GM21528 (cell line): ENCODE results near the gene SPRY2.
"Not testable (repeated sequence)": the region's sequence is repeated elsewhere in the genome, so short reads cannot be mapped to it uniquely, and the experiment has no call there.

Source experiments
- ATAC-seq: cut with Tn5 transposase; IDR thresholded peaks from one replicate; pipeline ENCODE4 v1.9.1; 2021; ENCODE audit warnings: mild to moderate bottlenecking, moderate library complexity; ENCODE audit not compliant: unreplicated experiment, low FRiP score

SPRY2 gene

DNA sequence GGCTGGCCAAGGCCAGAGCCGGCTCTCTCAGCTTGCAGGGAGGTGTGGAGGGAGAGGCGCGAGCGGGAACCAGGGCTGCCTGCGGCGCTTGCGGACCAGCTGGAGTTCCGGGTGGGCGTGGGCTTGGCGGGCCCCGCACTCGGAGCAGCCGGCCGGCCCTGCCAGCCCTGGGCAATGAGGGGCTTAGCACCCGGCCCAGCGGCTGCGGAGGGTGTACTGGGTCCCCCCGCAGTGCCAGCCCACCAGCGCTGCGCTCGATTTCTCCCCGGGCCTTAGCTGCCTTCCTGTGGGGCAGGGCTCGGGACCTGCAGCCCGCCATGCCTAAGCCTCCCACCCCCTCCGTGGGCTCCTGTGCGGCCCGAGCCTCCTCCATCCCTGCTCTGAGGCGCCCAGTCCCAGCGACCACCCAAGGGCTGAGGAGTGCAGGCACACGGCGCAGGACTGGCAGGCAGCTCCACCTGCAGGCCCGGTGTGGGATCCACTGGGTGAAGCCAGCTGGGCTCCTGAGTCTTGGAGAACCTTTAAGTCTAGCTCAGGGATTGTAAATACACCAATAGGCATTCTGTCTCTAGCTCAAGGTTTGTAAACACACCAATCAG, 14.7 kb upstream of the SPRY2 start:
- not testable (repeated sequence) for ATAC-seq

DNA sequence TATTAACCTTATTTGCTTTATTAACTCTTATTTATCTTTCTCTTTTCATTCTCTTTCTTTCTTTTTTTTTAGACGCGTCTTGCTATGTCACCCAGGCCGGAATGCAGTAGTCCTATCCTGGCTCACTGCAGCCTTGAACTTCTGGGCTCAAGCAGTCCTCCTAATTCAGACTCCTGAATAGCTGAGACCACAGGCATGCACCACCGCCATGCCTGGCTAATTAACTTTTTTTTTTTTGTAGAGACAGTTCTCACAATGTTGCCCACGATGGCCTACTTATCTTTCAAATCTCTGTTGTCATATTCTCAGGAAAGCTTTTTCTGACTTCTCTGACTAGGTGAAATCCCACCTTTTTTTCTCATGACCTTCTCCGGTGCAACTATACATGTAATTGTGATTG, 7.8 kb upstream of the SPRY2 start:
- ATAC-seq: no peak

DNA sequence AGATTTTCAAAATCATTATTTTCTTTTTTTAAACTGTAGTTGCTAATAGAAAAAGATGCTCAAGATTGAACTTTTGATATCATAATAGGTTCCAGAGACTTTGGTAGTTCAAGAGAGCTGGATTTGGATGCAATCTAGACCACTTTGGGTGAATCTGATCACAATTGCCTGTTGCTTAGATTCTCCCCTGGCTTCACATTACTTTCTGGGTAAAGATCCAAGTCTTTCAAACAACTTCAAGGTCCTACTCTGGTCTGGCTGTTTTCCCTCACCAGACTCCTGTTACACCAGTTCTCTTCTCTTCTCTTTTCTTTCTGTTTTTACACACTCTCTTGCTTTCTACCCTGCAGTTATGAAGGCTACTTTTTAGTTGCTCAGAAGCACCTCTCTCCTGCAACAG, 7.4 kb upstream of the SPRY2 start:
- ATAC-seq: no peak

DNA sequence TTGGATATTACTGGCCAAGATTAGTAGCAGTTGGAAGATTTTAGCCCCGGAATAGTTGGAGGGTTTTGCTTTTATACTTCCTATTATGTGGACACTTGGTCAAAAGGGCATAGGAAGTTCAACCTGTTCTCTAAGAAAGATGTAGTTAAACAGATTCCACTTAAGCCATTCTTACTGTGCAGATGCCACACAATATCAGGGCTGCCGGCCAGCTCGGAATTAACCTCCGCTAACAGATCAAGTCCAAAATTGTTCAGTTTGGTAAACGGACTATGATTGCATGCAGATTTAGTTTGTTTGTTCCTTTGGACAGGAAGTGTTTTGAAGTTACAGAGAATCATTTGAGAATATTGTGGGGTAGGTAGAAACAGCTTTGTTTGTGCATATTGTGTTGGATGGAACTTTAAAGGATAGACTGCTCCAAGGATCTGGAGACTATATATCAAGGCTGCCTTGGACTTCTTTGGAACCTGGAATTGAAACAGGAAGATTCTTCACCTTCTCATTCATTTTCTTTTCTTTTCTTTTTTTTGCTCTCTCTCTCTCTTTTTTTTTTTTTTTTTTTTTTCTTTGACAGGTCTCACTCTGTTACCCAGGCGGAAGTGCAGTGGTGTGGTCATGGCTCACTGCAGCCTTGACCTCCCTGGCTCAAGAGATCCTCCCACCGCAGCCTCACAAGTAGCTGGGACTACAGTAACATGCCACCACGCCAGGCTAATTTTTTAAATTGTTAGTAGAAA, 5.0 kb upstream of the SPRY2 start:
- ATAC-seq: no peak

DNA sequence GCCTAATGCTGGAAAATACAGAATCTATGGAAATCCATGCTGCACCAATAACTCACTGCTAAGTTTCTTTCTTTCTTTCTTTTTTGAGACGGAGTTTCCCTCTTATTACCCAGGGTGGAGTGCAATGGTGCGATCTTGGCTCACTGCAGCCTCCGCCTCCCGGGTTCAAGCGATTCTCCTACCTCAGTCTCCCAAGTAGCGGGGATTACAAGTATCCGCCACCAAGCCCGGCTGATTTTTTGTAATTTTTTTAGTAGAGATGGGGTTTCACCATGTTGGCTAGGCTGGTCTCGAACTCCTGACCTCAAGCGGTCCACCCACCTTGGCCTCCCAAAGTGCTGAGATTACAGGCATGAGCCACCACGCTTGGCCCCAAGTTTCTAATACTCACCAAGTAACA, 3.1 kb upstream of the SPRY2 start:
- not testable (repeated sequence) for ATAC-seq

DNA sequence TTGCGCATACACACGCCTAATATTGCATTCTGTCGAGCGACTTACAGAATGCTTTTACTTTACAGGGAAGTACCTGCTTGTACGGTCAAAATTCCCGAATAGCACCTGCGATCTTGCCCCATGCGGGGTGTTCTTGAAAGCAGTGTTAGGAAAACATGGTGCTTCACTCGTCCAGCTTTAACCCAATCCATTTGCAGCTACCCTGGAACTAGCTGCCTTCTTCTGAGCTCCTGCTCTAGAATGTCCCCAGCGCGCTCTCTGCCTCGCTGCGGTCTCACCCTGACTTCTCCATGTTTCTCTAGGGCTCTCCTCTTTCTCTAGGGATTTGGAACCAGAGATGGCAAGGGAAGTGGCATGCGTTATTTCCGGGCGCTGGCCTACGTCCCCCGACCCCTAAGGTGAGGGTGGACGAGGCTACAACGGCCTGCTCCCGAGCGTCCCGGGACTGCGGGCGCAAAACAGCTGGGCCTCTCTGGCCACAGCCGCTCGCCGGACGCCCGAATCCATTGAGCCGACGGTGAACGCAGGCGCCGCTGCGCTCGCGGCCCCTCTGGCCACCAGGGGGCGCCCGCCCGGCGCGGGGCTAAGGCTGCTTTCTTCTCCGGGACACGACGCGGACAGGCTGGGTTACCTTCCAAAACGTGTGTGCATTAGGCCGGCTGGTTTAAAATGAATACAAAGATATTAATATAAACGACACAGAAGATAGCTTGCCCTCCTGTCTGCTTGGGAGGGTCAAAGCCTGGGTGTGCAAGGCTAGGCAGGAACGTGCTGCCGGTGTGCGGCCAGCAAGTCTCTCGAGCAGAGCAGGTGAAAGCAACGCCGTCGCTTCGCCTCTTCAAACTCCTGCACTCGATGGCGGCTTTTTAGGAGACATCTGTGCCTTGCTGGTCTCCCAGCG, 1.8 kb upstream of the SPRY2 start:
- ATAC-seq: peak; percentile 67

DNA sequence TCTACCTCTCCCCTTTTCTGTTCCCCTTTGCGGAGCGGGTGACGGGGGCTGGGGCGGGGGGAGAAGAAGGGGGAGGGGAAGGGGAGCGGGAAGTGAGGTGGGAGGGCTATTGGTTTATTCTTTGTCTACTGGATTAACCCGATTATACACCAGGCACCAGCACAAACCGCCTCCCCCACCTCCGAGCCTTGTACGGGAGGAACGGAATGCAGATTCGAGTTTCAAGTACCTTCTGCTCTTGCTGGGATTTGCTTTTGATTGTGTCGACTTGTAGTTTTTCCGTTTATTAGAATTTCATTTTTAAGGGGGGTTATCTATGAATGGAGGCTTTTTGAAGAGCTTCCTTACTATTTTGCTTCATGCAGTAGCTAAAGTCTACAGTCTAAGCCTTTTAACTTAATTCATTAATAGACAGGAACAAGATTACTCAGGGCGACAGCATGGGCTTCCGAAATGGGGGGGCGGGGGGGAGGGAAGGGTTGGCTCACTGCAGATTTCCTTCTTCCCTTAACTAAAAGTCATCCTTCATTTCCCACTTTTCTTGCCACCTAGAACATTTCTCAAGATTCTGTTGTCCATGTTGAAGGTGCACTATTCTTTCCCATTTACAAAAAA, 937 bp upstream of the SPRY2 start:
- ATAC-seq: no peak

DNA sequence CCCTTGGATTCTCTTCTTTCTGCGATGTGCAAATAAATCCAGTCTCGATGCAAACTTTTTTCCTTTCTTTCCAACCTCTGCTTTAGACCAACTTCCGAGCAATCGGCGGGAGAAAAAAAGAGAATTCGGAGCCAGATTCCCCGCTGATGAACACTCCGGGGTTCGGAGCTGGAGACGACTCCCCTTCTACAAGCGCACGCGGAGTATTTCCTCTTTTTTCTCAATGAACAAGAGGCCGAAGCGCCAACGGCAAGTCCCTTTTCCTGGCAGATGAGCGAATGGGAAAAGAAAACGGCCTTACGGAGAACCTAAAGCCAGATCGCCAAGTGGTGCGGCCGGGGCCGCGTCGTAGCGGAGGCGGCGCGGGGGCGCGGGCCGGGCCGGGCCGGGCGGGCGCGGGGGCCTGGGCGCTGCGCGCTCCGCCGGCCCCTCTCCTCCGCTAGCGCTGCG, 250 bp downstream of the SPRY2 start:
- peak; percentile 34 for ATAC-seq

DNA sequence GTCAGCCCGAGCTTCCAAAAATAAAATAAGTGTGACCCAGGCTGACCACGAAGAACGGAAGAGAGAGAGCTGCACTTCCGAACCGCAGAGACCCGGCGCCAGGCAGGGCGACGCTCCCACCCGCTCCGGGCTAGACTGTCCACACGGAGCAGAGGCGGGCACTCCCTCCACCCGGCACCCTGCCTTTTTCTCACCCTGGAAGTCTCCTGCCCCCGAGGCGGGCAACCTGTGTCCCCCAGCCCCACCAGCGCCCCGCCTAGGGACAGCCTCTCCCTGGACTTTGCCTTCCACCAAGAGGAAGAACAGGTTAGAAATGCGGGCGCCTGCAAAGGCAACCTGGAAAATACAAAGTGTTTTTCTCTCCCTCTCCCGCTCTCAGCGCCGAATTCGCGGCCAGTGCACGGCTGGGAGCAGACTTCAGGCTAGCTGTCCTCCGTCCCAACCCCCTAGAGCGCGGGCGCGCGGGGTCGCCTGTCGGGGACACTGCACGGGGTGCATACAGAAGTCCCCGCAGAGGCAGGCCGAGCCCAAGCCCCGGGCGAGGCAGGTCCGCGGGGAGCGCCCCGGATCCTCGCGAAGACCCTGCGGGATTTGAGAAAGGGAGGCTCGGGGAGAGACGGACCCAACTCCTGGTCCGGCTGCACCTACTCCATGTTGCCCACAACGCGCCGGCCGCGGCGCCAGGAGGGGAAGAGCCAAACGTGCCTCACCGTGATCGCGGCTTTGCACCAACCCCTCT, 845 bp downstream of the SPRY2 start:
- ATAC-seq: no peak

DNA sequence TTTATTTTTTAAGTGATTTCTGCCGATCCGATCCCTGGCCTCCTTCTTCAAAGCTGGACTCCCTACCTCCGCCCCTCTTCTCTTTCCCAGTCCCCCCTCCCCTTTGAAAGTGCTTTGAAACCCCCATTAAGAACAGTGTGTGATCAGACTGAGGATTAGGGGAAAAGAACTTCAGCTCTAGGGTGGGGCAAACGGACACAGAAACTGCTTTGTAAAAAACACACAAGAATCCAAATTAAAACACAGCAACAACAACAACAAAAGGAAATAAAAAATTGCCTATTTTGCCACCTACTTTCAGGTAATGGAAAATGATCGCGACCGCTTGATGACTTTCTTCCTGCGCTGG, 1.4 kb downstream of the SPRY2 start:
- no peak for ATAC-seq

DNA sequence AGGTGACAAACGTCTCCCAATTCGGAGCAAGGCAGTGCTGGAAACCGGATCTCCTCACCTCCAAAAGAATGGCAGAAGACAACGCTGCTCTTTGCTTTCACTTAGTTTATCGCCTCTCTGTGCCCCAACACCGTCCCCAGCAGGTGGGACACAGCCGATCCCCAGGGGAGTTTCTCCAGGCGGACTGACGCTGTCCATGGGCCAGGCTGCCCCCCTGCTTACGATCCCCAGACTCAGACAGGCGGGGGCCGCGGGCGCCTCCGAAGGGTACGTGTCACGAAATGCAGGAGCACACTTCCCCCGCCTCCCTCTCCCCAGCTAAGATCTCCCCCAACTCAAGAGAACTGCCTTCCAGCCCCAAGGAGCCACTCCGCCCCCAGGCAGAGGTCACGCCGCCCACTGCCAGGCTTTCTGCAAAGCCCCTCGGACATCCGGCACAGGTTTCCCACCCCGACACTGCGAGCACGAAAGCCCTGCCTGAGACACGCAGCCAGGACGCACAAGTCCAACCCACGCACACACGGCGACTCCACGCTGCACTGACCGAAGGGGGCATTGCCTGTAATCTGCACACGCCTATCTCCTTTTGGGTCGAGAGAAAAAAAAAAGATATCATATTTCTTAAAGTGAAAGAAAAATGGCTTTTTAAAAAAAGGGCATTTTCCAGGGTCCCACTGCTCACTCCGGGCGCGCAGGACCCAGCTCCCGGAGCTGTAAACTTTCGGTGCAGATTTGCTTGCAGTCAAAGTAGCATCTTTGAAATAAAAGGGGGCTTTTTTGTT, 2.0 kb downstream of the SPRY2 start:
- ATAC-seq: no peak

DNA sequence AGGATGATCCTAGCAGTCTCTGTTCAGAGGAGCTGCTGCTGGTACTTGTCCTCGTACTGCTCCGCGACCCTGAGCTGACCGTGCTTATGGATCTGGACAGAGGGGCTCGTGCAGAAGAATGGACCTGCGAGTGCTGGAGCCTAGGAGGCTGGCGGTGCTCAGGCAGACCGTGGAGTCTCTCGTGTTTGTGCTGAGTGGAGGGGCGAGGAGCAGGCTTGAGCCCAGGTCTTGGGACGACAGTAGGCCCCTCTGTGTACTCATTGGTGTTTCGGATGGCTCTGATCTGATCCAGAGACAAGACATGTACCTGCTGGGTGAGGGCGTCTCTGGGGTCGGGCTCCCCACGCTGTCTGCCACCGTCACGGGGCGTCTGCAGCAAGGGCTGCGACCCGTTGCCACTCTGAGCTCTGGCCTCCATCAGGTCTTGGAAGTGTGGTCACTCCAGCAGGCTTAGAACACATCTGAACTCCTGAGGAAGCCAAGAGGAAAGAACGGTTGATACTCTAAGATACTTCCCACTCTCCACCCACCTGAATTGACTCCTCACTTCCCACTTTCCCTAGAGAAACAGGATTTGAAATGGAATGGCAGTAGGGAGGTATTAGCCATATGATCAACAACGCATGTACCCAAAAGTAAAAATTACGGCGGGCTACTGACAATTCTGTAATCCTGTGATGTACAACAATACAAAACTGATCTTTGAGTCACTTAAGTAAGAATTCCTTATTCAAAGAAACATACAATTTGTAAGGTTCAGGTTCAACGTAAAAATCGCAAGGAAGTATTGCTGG, 3.4 kb downstream of the SPRY2 start:
- no peak for ATAC-seq

DNA sequence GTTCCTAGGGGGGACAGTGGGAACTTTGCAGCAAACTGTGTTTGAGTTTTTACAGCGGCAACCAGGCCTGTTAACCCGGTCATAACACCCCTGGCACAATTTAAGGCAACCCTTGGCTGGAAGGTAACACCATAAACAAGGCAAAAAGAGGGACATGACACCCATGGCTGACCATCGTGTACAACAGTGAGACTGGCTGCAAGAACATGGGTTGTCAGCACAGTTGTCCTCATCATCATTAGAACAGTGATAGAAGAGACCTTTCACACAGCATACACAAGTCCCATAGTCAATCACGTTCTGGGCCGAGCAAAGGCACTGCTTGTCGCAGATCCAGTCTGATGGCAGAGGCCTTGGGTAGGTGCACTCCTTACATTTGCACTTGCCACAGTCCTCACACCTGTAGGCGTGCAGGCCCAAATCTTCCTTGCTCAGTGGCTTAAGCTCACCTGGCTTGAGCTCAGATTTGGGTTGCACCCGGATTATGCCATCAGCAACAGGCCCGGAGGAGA, 4.1 kb downstream of the SPRY2 start:
- ATAC-seq: no peak

DNA sequence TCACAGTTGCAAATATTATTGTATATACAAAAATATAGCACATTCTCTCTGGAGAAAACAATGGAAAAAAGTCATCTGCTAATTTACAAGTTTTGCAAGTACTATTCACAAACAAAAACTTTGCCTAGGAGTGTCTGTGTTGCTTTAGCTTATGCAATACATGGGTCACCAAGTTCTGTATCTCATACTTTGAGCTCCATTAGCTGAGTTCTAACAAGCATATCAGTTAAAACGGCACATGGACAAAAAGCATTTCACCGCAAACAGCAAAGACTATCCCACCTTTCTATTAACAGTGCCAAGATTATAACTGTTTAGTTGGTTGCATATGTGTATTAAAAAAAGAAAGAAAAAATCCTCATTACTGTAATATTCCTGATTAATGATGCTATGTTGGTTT, 4.6 kb downstream of the SPRY2 start:
- no peak for ATAC-seq

DNA sequence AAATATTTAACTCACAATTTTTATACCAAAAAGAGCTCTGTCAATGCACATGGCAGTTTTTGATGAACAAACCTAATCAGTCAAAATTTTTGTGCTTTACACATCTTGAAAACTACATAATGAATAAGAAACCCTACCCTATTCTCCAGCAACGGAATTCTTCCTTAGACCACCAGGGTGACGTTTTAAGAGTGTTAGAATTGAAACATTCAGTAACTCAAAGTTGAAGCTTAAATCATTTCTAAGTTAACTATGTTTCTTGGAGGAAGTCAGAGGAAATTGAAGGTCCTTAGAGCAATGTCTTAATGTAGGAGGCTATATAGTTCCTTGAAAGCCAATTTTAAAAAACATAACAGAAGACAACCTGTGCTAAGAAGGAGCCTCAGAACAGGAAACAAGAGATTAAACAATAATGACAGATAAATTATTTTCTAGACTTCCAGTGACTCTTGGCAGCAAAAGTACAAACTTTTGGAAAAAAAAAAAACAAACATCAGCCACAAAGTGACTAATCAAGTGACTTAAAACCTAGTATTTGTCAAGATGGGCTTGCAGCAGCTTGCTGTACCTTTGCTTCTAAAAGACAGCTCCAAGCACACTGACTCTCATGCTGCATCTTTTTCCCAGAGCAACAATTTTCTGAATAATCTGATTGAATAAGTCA, 6.2 kb downstream of the SPRY2 start:
- ATAC-seq: no peak

DNA sequence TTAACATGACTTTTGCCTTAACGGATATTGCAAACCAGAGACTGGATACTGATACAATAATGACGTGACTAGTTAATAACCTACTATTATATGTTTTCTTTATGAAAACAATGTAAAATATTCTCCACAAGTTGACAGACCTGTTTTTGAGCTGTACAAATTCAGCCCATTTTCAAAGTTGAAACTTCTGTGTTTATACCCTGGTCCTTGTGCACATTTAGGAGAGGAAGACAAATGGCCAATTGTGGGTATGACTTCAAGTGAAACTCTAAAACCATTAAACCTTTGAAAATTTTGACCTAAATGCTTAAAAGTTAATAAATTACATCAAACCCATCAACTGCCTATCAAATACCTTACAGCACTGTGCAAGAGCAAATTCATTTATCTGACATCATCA, 8.9 kb downstream of the SPRY2 start:
- no peak for ATAC-seq

DNA sequence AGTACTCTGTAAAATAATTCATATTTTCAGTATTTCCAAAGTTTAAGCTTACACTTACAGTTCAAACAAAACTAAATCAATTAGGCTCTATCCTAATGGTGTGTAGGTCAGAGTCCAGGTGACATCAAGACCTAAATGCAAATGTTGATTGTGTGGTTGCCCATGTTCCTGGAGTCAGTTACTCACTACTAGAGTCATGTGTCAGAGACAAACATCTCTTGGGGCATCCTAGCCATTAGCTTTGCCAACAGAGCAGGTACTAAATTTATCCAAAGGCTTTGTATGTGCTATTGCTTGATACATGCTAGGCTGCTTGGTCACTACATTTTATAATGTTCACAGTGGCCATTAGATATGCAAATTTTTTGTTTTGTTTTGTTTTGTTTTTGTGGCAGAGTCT, 11.7 kb downstream of the SPRY2 start:
- no peak for ATAC-seq

DNA sequence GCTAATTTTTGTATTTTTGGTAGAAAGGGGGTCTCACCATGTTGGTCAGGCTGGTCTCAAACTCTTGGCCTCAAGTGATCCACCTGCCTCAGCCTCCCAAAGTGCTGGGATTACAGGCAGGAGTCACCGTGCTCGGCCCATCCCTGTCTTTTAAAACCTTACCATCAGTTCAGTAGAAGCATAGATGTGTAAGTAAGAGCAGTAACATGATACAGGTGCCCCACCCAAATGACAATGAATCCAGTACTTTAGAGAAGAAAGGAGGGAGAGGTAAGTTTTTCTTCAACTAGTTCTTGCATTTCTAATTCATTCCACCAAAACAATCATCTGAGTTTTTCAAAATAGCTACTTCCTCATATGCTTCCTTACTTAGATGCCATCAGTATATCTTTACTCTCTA, 21.9 kb downstream of the SPRY2 start:
- ATAC-seq: no peak
